ENCODE measurements around the gene DOCK9. TPM values are rescaled to one million over a fixed set of nuclear protein-coding genes. Genes with fewer than 3 reads are reported as not detected.

The DOCK9 gene
- total and polyA plus RNA-seq, 2 experiments from 2014 or later, result 8.5 to 57.7 TPM

- H3K27ac ChIP-seq (ENCODE audit: low read depth), result no peak overlapping the region
- no peak for DNase-seq (ENCODE audit: low spot score)
- no peak overlapping the region for H3K4me3 ChIP-seq
- 0 out of 2 replicates have a peak, but pooled peaks cover 6% of the 10 kb centered on the region for H3K9me2 ChIP-seq (ENCODE audit: insufficient read depth)
- H3K4me3 Mint-ChIP-seq, result no peak overlapping the region
- H3K4me1 ChIP-seq (ENCODE audit: insufficient read depth), result peaks cover 27% of the 10 kb centered on the region
- no peaks in the 10 kb centered on the region for H3F3A ChIP-seq (replicated peaks; ENCODE audit: low read depth)
- no peaks in the 10 kb centered on the region for H3K27me3 ChIP-seq (ENCODE audit: insufficient read depth)
- H3K27me3 Mint-ChIP-seq (ENCODE audit: insufficient read depth, low read depth, poor library complexity), result no peaks in the 10 kb centered on the region
- no peaks in the 10 kb centered on the region for H3K79me2 ChIP-seq (replicated peaks; ENCODE audit: insufficient read depth)
- H3K36me3 Mint-ChIP-seq (ENCODE audit: low read depth), result no peaks in the 10 kb centered on the region
- no peaks in the 10 kb centered on the region for H3K36me3 ChIP-seq (ENCODE audit: insufficient read depth)
- no peak overlapping the region for H2AFZ ChIP-seq
- H3K4me2 ChIP-seq, result no peak overlapping the region
- ATAC-seq, result no peak
- H3K4me1 Mint-ChIP-seq, result peaks cover 33% of the 10 kb centered on the region
- H3K27ac Mint-ChIP-seq, result no peak overlapping the region
- no peaks in the 10 kb centered on the region for H4K20me1 ChIP-seq (replicated peaks; ENCODE audit: insufficient read depth)
- no peak for TF ChIP-seq EZH2phosphoT487 (IDR thresholded peaks at IDR 0.05; ENCODE audit: unreplicated experiment)
- no peak for TF ChIP-seq POLR2AphosphoS5 (IDR thresholded peaks at IDR 0.05; ENCODE audit: low read depth)
- no peak for TF ChIP-seq ZNF114 (CRISPR knock-in tag; IDR thresholded peaks at IDR 0.05)
- H3K9me3 Mint-ChIP-seq, result no peaks in the 10 kb centered on the region
These were observed 18.2 kb upstream of the DOCK9 start for GRCh38 chr13:98996046-98996445.

- no peak overlapping the region for H3K4me2 ChIP-seq
- H3K9me3 Mint-ChIP-seq, result no peaks in the 10 kb centered on the region
- no peaks in the 10 kb centered on the region for H3K36me3 ChIP-seq (ENCODE audit: insufficient read depth)
- 0 out of 2 replicates have a peak, but pooled peaks cover 6% of the 10 kb centered on the region for H3K9me2 ChIP-seq (ENCODE audit: insufficient read depth)
- no peaks in the 10 kb centered on the region for H4K20me1 ChIP-seq (replicated peaks; ENCODE audit: insufficient read depth)
- no peak overlapping the region for H2AFZ ChIP-seq
- no peak for DNase-seq (ENCODE audit: low spot score)
- TF ChIP-seq REST (IDR thresholded peaks at IDR 0.05; ENCODE audit: unreplicated experiment) (no peak), ETS1 (IDR thresholded peaks at IDR 0.05) (no peak), POLR2AphosphoS5 (IDR thresholded peaks at IDR 0.05; ENCODE audit: low read depth) (no peak), EZH2phosphoT487 (IDR thresholded peaks at IDR 0.05; ENCODE audit: unreplicated experiment) (no peak), CREB1 (CRISPR knock-in tag; IDR thresholded peaks at IDR 0.05; ENCODE audit: low read depth) (no peak), NANOG (IDR thresholded peaks at IDR 0.05; ENCODE audit: borderline replicate concordance) (no peak)
- peaks cover 27% of the 10 kb centered on the region for H3K4me1 Mint-ChIP-seq
- no peaks in the 10 kb centered on the region for H3F3A ChIP-seq (replicated peaks; ENCODE audit: low read depth)
- H3K27me3 ChIP-seq (ENCODE audit: insufficient read depth), result no peaks in the 10 kb centered on the region
- no peak overlapping the region for H3K4me3 ChIP-seq
- no peak overlapping the region for H3K27ac ChIP-seq (ENCODE audit: low read depth)
- no peak for ATAC-seq
- H3K4me1 ChIP-seq (ENCODE audit: insufficient read depth), result peaks cover 17% of the 10 kb centered on the region
- no peaks in the 10 kb centered on the region for H3K79me2 ChIP-seq (replicated peaks; ENCODE audit: insufficient read depth)
- no peak overlapping the region for H3K4me3 Mint-ChIP-seq
- no peaks in the 10 kb centered on the region for H3K36me3 Mint-ChIP-seq (ENCODE audit: low read depth)
- no peaks in the 10 kb centered on the region for H3K27me3 Mint-ChIP-seq (ENCODE audit: insufficient read depth, low read depth, poor library complexity)
- no peak overlapping the region for H3K27ac Mint-ChIP-seq
These were observed 17.0 kb upstream of the DOCK9 start for GRCh38 chr13:98994896-98995295.
